Stimulated activated CD4-positive, alpha-beta T cell treated with anti-CD3 and anti-CD28 coated beads, Interleukin-2, amount 100 ng/mL, for 48 hours (primary cell): ENCODE measurements around the gene AMBRA1.
"Not testable (repeated sequence)": the region's sequence is repeated elsewhere in the genome, so short reads cannot be mapped to it uniquely, and the experiment has no call there.

Experiments
- DNase-seq, 2 donors: peaks; one replicate each; pipeline ENCODE4 v3.0.0-alpha.2; 2020

The AMBRA1 gene

DNA sequence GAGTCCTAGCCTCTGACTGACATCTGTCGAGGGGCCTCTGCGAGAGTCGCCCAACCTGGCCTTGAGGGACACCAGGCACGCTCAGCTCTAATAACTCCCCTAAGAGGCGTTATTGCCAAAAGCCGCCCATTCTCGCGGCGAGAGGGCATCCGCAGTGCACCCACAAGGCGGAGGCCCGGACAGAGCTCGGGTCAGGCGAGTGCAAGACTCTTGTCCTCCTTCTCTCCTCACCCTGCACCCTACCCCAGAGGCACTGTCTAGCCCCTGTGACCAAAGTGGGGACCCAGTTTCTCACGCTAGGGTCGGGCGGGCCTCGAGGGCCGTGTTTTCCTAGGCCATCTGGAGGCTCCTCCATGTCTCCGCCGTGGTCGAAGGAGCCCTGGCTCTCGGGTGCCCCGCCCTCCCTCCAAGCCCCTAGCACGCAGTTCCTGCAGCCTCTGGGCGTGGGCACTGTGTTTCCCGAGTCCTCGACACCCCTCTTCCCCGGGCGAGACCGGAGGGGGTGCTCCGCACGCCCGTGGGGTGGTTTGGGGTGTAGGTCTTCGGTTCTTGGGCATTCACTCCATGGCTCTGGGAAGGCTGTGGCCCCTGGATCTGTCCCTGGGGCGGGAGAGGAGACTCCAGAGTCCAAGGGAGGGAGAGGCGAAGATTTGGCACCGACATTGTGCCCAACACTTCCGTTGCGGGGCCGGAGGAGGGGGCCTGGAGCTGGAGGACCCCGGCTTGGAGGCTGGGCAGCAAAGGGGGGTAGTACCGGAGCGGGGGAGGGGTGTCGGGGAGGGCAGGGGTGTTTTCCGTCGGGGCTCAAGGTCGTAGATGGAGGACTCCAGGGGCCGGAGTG lies 203.3 kb downstream of the AMBRA1 start:
- DNase-seq: no peak

DNA sequence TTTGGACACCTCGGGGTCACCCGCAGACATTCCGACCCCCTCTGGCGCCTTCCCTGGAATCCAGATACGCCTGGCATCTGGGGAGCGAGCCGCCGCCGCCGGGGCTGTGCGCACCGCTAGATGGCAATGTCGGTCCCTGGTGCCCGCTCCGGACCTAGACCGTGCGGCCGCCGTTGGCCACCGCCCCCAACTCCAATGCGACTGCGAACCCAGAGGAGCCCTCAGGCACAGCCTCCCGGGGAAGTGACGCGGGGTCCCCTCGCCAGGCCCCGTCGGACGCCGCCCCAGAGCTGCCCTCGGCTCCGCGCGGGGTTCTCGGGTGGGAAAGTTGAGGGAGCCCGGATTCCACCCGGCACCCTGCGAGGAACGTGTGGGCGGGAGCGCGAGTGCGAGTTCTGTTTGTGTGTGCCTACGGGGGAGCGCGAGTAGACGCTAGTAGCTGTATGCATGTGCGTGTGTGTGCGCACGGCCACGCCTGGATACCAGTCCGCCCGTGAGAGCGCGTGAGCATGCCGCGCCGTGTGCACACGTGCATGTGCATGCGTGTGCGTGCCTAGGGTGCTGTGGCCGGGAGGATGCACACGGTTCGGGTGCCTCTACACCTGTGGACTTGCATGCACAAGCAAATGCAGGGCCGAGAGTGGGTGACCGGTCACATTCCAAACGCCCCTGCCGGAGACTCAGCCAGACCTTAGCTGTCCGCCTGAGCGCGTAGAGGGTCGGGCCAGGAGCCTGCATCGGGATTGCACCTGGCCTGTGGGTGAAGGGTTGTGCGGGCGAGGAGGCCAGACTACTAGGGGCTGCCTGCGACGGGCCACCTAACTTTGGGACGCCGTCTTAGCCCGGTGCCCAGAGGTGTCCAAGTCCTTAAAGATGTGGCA lies 204.1 kb downstream of the AMBRA1 start:
- peak; percentile 65 for DNase-seq

GRCh38 chr11:46388619-46389449 lies 205.0 kb downstream of the AMBRA1 start:
- DNase-seq: no peak

DNA sequence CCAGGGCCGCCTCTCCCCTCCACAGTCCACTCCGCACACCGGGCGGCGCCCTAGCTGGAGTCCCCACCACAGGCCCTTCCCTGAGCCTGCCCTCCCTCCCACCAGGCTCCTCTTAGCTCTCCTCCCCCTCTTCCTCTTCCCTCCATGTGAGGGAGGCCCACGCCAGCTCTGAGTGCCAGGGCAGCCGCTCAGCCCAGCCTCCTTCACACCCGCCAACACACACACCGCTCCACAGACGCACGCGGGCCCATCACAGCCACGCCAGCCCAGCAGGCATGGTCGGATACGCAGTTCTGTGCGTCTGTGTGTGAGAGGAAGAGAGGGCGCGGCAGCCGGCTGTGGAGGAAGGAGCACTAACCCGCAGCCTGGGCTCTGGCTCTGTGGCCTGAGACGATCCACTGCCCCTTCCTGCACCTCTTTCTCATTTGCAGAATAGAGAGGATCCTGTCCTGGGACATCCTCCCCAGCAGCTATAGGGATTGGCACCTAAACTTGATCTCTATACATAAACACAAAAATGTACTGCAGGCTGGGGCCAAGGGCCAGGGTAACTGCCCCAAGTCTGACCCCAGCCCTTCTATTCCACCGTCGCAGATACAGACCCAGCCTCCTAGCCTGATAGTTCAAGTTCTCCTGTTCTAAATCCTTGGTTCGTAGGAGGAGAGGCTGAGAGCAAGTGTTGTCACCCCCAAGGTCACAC lies 205.8 kb downstream of the AMBRA1 start:
- DNase-seq: no peak

DNA sequence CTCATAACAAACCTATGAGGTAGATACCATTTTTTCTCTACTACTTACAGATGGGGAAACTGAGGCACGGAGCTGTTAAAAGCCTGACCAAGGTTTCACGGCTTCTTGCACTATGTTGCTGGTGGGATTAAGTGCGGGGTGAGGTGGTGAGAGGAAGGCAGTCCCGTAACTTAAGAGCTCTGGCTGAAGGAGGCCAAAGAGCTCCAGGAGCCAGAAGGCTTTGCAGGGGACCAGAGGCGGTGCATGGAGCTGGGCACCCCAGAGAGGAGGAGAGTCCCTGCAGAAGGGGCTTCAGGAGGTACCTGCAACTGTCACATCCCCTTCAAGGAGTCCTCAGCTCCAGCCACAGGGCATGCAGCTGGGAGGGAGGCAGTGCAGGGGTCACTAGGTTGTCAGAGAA lies 206.4 kb downstream of the AMBRA1 start:
- no peak for DNase-seq

DNA sequence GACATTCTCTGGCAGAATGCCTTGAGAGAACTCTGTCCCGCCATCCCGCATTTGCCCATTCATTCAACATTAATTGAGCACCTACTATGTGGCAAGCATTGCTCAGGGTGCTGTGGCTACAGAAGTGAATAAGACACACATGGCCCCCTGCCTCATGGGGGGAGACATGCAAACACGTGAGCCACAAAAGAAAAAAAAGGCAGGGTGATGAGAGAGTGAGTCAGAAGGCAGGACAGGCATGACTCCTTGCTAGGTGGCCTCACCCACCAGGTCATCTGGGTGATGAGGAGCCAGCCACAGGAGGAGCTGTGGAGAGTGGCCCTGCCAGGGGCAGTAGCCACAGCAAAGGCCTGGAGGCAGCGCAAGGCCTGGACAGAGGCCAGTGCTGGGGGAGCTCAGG lies 207.1 kb downstream of the AMBRA1 start:
- DNase-seq: no peak

GRCh38 chr11:46386005-46386578 lies 207.7 kb downstream of the AMBRA1 start:
- no peak for DNase-seq

DNA sequence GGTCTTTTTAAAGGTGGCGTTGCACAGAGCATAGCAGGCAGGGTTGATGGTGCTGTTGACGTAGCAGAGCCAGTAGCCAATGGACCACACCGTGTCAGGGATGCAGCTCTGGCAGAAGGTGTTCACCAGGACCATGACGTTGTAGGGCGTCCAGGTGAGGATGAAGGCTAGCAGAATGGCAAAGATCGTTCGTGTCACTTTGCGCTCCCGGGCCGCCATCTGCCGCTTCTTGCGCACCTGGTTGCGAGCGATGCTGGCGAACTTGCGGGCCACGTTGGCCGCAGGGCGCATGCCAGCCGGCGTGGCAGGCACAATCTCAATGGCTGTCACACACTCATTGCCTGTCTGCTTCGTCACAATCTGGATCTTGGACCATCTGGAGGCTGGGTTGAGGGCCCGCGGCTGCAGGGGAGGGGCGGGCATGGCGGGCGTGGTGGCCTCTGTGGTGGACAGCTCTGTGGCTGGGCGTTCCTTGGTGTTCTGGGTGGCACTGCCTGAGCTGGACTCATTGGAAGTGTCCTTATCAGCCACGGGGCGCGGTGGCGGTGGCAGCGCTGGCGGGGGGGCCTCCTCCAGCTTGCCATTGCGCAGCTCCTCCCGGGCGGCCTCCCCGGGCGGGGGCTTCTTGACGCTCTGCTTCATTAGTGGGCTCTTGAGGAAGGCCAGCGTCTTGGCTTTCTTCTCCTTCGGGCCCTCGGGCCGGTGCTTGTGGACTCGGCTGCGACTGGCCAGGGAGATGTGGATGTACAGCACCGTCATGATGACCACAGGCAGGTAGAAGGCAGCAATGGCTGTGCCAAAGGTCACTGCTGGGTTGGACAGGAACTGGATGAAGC lies 208.4 kb downstream of the AMBRA1 start:
- no peak for DNase-seq

- no peak for DNase-seq
Measured at GRCh38 chr11:46383974-46384701, 209.7 kb downstream of the AMBRA1 start.

- no peak for DNase-seq
Measured at GRCh38 chr11:46383404-46383758, 210.4 kb downstream of the AMBRA1 start.

DNA sequence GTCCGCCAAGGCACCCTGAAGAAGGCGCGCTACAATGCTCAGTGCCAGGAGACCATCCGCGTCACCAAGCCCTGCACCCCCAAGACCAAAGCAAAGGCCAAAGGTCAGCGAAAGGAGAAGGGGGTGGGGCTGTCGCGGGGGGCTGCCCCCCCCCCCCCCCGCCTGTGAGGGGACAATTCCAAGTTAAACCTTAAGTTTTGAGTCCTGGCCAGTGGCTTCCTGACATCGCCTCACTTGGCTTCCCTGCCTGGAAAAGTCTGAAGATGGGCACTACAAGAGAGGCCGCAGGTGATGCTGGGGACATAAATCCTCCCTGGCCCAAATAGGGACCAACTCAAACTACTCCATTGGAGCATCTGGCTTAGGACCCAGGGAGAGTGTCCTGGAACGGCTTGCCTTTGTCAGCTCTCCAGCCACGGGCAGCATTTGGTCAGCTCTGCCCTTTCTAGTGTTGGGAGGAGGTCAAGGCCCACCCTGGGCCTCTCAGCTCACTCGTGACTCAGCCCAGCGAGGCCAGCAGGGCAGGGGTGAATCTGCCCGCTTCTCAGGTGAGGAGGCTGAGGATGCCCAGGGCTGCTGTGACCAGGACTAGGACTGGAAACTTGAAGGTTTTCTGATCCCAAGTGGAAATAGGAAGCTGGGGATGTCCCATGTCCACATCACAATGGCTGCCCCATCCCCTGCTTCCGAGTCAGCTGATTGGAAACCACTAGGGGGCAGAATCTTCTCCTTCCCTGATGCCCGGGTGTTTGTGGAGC lies 211.0 kb downstream of the AMBRA1 start:
- DNase-seq: no peak

DNA sequence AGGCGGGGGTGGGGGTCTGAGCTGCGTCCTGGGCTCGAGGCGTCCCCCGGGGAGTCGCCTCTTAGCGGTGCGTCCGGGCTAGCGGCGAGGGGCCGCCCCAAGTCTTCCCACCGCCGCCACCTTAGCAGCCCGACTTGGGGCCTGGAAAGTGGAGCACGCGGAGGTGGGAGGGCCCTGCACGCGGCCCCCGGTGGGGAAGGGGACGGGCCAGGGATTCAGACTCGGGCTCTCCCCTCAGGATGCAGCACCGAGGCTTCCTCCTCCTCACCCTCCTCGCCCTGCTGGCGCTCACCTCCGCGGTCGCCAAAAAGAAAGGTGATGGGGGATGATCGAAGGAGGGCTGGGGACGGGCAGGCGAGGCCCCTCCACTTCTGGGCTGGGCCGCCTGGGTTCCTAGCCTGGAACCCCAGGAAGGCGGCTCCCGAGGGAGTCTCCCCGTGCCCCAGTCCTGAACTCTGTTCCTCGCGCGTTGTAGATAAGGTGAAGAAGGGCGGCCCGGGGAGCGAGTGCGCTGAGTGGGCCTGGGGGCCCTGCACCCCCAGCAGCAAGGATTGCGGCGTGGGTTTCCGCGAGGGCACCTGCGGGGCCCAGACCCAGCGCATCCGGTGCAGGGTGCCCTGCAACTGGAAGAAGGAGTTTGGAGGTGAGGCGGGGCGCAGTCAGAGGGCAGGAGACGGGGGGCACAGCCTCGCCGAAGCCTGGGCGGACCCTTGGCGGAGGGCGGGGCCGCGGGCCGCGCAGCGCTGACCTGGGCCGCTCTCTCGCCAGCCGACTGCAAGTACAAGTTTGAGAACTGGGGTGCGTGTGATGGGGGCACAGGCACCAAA lies 211.8 kb downstream of the AMBRA1 start:
- DNase-seq: no peak

GRCh38 chr11:46381048-46381818 lies 212.6 kb downstream of the AMBRA1 start, which contains the start of gene MDK:
Gene MDK, plus strand, starts transcription at chr11:46381669. Its CDS starts 389 bp downstream, at chr11:46382058.
- no peak for DNase-seq

DNA sequence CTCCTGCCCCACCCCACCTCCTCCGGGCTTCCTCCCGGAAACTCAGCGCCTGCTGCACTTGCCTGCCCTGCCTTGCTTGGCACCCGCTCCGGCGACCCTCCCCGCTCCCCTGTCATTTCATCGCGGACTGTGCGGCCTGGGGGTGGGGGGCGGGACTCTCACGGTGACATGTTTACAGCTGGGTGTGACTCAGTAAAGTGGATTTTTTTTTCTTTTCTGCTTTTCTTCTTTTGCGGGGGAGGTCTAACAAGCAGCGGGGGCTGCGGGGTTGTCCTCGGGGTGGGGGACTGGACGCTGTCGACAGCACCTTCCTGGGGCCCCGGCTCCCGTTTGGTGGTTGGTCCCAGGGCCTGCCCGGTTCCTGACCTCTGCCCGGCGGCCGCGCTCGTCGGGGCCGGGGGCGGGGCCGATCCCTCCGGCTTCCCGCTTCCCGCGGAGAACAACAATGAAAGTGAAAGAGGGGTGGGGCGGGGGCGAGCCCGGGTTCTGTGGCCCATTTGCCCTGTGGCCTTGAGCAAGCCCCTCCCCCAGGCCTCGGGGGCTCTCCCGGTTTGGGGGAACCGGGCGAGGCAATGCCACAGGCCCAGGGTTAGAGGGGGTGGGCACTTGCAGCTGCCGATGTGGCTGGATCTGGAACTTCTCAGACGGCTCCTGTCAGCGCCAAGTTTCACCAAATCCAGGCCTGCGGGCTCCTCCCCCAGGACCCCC lies 213.3 kb downstream of the AMBRA1 start:
- DNase-seq: peak; percentile 51 to 60

DNA sequence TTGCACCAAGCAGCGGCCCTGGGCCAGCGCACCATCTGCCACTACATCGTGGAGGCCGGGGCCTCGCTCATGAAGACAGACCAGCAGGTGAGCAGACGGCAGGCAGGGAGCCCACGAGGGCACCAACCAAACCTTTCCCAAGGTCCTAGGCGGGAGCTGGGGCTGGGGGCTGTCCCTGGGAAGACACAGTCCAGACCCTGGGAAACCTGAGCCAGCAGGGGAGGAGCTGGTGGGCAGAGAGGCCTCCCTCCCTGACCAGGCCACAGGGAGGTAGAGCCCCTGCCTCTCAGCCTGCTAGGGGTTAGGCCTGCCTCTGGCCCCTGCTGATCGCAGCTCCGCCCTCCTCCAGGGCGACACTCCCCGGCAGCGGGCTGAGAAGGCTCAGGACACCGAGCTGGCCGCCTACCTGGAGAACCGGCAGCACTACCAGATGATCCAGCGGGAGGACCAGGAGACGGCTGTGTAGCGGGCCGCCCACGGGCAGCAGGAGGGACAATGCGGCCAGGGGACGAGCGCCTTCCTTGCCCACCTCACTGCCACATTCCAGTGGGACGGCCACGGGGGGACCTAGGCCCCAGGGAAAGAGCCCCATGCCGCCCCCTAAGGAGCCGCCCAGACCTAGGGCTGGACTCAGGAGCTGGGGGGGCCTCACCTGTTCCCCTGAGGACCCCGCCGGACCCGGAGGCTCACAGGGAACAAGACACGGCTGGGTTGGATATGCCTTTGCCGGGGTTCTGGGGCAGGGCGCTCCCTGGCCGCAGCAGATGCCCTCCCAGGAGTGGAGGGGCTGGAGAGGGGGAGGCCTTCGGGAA lies 214.1 kb downstream of the AMBRA1 start:
- DNase-seq: not testable (repeated sequence)

GRCh38 chr11:46378811-46379481 lies 214.9 kb downstream of the AMBRA1 start:
- DNase-seq: no peak
